HG02938 (cell line): ENCODE data around the gene FARP1.
"Not testable (repeated sequence)": the region's sequence is repeated elsewhere in the genome, so short reads cannot be mapped to it uniquely, and the experiment has no call there.

Experiments used
- ATAC-seq: cut with Tn5 transposase; IDR thresholded peaks from one replicate; pipeline ENCODE4 v1.9.1; 2021; ENCODE audit warnings: mild to moderate bottlenecking, moderate library complexity; ENCODE audit not compliant: unreplicated experiment

Gene FARP1

DNA sequence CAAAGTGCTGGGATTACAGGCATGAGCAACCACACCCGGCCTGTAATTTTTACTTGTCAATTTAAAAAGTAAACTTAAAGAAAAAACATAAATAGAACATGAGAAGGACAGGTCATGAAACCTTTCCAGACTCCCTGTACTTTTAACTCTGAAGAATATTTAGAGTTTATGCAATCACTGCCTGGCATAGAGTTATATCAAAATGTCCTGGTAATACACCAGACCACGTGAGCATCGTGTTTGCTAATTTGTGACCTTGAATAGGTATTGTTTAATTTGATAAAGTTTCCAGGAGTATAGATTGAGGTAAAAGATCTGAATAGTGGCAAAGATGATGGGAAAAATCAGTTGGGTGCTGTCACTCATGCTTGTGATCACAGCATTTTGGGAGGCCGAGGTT, 115.3 kb downstream of the FARP1 start:
- no peak for ATAC-seq

DNA sequence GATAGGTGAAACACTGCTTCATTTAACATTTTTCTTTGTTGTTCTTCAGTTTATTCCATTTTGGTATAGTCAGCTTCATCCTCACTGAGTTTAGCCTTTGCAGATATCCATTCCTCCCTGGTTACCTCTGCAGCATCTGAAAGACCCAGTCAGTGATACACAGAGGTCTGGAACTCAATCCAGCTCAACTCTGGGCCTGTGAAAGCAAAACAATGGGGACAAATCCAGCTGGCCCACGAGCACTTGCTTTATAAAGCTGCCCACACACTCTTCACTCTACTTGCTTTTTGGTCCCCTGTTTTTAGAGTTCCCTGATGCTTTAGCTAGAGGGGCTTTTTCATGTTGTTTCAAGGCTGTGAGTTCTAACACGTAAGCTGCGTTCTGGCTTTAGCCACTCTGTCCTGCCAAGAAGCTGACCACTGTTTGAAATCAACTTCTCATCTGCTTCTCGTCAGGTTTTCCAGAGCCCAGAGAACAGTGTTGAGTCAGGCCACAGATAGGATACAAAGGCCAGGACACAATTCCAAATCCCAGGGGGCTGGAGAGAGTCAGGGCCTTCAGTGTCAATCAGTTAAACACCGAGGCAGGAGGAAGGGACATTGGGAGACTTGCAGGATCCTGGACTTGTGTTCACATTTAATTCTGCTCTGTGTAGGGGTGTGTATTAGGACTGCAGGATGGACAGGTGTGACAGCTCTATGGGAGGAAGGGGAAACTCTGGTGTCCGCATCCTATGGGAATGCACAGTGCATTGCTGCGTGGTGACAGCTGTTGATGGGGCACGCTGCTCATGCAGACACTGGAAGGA, 117.7 kb downstream of the FARP1 start:
- ATAC-seq: no peak

DNA sequence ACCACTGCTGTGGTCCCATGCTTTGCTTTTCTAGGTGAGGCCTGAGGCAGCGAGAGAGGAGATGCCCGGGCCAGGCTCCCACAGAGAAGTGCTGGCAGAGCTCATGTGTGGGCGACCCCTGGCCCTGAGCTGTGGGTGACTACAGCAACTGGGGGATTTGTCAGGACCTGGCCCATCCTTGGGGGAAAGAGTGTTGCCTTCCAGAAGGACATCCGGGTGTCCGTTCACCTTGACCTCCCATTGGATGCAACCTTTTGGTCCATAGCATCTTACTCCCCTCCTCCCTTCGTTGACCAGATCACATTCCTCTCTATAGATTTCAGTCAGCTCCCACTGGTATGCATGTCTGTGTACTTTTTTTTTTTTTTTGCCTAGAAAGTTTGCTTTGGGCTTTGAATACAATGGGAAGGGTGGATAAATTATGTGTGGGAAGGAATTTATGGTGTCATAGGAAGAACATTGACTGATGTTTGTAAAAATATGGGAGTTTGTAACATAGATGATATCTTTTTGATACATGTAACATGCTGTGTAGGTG, 118.3 kb downstream of the FARP1 start:
- ATAC-seq: no peak

DNA sequence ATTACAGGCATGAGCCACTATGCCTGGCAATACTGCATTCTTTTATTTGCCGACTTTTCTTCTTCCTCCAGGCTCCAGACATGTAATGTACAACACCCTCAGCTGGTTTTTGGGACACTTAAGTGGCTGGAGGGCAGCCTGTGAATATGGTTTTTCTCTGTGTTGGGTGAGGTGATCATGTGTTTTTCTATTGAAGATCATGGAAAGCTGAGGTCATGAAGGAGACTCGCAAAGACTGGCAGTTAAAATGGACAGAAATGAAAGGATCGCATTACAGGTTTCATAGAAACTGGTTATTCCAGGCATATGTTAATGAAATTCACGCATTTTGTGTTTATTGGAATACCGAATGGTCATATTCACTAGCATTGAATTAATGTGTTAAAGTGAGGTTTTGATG, 119.4 kb downstream of the FARP1 start:
- ATAC-seq: no peak

DNA sequence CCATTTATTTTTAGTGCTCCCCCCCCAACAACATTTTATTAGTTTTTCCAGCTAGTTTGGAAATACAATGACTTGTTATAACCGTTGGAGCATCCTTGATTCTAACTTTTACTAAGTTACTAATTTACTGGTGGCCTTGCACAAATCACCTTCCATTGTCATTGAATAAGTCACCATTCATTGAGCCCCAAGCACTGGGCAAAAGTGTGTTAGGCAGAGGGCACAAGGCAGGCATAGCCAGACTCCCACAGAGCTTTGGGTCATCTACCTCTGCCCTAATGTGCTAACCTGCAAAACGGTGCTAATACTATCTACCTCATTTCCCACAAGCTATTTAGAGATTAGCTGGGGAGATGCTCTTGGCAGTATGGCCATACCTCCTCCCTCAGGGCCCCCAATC, 120.9 kb downstream of the FARP1 start:
- no peak for ATAC-seq

DNA sequence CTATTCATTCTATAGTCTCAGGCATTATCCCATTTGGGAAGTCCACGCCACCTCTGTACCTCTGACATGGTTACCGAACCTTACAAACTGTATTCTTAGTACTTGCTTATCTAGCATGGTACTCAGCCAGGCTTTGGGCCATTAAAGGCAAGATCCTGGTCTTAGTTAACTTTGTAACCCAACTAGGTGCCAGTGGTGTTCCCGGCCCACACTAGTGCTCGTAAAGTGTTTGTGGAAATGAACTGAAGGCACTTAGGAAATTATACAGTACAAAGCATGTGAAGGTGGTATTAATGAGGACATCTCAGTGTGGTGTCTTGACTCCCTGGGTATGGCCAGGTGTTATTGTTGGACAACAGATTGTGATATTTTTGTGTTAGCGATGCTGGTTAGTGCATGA, 122.0 kb downstream of the FARP1 start:
- ATAC-seq: no peak

DNA sequence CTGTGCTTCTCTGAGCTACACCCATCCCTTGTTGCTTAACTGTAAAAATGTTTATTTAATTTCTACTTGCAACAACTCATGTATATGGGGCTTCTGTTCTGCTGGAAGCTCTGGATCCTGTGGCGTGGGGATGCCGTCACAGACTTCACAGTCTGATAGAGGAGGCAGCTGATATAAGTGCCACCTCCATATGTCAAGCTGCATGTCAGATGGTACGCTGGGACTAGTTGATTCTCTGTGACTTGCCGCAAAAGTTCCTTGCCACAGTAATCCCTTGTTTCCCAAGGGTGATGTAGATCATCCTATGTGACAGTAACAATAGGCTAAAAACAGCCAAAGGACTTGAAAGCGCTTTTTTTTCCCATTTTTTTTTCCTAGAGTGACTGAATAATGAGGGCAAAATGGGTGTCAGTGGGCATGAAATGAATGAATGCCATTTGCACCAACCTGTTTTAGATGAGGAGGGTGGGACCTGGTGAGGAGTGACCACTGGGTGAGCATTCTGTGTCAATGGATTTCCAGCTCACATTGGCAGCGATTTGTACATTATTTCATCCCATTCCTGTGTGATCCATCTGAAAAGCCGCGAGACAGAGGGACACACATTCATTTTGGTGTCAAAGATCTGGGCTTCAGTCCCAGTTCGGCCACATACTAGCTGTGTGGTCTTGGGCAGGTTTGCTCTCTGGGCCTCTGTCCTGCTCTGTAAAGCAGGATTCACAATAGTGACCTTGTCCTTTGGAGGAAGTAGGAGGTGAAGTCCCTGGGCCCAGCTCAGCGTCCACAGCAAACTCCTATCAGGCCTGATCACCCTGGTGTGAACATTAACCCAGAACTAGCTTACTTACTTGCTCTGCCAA, 123.0 kb downstream of the FARP1 start:
- ATAC-seq: no peak

DNA sequence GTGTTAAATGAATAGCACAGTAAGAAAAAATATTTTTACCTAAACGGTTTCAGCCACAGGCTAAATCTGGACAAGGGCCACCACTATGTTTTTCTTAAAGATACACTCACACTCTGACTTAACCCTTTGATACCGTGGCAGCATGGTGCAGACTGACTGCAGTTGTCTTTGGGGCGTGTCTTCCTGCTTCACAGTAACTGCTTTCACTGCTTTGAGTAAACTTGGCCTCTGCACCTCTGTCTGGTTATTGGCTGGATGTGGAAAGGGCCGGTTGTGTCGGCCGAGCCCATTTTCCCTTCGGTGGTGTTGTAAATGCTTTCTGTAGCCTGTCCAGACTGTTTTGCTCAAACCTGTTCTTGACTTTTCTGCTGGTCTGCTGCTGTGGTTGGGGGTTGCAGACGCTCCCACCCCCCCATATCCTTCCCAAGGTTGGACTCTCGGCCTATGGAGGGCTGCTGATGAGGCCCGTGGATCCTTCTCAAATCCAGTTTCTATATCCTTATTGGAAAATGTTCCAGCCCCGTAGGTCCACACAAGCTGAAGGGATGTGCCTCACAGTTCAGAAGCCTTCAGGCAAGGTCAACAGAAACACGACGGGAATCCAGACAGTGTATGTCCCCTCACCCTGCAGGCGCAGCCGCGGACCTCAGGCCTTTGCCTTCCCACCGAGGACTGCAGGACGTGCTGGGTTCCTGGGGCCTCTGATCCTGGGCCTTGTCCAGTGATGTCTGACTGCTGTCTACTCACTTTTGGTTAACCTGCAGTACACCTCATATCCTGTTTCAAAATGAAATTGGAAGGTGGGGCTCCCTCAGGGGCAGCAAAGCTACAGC, 124.4 kb downstream of the FARP1 start:
- ATAC-seq: peak; percentile 92

DNA sequence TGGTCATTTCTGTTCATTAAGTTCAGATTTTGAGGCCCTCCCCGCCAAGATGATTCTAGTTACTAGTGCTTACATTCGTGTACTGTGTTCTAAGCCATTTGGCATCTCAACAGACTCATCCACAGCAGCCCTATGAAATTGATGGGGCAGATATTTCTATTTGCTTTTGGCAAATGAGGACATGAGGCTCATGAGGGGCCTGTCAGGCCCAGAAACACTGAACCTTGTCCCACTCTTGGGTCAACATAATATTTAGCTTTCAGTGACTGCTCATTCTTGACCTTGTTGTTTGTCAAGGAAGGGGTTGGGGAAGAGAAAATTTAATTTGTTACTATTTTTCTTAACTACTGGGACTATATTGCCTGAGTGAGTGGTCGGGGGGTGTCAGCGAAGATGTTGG, 126.5 kb downstream of the FARP1 start:
- ATAC-seq: no peak

DNA sequence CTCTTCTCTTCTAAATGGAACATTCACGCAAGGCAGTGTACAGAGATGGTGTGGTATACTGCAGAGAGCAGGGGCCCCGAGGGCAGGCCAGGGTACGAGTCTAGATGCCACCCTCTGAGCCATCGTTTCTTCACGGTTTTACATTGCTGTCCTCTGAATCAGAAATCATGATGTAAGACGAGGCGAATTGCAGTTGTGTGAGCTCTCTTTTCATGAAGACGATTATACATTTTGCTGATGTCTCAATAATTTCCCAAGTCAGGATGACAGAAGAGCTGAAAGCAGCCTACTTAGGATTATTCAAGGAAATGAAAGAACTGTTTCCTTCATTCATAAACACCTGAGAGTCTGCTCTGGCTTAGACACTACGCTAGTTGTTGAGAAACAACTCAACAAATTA, 127.9 kb downstream of the FARP1 start:
- ATAC-seq: no peak

DNA sequence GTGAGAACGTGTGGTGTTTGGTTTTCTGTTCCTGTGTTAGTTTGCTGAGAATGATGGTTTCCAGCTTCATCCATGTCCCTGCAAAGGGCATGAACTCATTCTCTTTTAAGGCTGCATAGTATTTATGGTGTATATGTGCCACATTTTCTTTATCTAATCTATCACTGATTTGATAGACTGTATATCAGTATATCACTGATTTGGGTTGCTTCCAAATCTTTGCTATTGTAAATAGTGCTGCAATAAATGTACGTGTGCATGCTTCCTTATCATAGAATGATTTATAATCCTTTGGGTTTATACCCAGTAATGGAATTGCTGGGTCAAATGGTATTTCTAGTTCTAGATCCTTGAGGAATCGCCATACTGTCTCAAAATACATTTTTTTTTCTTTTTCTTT, 128.8 kb downstream of the FARP1 start:
- ATAC-seq: not testable (repeated sequence)

DNA sequence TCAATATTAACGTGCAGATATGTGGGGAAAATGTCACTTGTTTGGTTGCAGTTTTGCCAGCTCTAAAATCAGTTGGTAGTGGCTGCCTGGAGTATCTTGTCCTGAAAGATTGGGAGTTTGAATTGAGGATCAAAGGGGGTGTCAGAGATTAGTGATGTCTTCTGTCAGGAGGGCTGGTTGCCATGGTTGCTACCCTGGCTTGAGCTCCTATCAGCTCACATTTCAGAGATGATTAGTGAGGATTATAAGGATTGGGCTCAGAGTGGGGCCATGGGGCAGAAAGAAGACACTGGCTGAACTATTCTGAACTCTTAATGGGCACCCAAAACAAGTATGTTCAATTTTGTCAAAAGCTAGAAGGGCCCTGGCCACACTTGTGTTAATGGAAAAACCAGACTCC, 129.7 kb downstream of the FARP1 start:
- ATAC-seq: no peak

DNA sequence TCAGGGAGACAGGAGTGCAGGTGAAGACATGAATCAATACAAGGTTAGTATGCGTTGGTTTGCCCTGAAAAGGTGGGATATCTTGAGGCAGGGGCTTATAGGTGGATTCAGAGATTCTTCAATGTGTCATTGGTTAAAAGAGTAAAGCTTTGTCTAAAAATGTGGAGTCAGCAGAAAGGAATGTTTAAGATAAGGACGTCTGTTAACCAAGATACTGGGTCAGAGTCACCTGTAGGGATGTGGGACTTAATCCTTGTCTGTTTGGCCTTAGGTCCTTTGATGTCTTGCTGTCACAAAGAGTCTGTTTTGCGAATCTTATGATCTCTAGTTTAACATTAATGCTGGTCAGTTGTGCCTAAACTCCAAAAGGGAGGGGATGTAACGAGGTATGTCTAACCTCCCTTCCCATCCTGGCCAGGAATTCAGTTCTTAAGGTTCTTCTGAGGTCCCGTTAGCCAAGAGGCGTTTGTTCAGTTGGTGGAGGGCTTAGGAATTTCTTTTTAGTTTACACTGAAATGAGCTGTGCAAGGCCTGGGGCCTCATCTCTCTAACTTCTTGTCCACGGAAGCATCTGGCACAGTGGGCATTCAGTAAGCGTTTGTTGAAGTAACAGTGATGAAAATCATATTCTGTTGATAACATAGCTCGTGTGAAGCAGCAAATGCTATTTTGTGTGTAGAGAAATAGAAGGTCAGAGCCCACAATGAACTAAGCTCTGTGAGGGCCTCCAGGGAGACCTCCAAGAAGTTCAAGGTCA, 130.4 kb downstream of the FARP1 start:
- ATAC-seq: no peak

DNA sequence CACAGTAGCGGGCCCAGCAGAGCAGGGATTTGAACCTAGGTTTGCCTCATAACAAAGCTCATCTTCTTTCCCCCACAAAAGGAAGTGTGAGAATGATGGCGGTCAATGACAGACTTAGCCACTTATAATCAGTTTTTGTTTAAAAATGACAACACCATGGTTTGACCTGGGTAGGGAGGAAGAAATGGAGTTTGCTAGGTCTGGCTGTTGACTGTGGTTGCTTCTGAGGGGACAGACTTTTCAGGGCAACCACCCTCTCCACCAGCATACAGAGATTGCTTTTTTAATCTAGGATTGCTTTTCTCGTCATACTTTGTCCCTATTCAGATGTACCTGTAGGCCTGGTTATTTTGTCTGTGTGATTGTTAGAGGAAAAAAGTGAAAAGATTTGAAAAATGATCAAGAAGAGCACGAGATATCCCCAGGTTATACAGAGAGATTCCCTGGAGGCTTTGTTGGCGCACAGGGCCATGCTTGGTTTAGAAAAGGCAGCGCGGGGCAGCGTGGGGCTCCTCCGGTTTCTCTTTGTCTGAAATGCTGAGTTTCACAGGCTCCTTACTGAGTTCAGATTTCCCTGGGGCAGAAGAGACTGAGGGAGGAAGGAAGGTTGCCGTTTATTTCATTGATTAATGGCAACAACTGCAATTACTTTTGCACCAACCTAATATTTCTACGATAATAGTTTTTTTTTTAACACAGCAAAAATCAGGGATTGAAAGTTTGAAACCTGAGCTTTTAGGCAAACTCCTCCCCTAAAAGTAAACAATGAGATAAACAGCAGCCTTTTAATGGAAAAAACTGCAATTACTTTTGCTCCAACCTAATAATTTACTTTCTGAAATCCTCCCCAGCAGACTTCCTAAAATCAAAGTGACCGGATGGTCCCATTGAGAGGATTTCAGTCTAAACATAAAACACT, 131.2 kb downstream of the FARP1 start:
- ATAC-seq: no peak

DNA sequence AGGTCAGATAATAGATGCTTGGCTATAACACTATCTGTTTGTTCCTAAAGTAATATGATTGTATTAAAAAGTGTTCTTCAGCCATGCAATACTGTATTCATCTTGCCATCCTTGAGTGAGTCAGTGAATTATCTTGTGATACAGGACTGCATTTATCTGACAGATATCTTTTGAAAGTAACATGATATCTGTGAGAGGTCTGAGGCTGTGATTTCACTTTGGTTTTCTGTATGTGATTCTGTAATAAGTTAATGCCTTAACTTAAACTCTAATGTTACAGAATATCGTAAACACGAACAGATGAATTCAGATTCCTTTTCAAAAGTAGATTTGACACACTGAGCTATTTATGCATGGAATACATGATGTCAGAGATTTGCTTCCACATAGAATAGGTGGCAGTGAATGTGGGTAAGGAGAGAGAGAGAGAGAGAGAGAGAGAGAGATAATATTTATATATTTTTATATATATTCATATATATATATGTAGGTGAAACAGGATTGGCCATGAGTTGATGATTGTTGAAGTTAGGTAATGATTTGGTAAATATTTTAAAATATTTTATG, 132.1 kb downstream of the FARP1 start:
- no peak for ATAC-seq

DNA sequence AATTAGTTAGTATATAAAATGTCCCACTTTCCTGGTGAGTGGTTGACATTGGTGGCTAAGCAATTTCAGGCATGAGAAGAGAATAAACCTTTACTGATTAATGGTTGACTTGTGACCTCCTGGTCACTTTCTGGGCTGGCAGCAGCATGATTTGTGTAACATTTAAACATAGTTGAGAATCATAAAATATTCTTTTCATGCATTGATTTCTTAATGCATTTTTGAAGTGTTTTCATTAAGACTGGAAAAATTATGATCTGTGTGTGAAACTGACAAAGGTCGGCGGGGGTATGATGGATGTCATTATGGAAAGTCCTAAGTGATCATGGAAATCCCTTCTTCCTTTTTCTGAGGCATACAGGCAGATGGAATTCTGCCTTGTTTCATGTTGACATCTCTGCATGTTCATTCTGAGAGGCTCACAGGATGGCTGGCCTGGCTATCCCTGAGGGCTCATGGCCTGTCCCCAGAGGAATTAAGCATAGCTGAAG, 132.8 kb downstream of the FARP1 start:
- ATAC-seq: no peak

DNA sequence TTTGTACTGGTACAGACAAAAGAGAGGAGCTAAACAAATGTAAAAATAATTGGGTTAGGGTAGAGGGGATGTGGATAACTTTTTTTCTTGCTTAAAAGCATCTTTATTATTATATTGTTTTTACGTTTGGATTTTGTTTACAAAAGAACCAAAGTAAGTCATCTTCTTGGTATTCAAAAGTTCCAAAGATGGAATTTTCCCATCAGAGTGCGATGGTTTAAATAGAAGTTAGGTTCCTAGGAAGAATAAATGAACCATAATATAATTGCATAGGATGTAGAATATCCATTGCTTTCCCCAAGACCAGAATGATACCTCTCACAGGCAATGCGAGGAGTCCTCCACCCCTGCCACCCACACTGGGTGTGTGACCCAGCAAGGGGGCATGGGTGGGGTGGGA, 133.6 kb downstream of the FARP1 start:
- no peak for ATAC-seq

DNA sequence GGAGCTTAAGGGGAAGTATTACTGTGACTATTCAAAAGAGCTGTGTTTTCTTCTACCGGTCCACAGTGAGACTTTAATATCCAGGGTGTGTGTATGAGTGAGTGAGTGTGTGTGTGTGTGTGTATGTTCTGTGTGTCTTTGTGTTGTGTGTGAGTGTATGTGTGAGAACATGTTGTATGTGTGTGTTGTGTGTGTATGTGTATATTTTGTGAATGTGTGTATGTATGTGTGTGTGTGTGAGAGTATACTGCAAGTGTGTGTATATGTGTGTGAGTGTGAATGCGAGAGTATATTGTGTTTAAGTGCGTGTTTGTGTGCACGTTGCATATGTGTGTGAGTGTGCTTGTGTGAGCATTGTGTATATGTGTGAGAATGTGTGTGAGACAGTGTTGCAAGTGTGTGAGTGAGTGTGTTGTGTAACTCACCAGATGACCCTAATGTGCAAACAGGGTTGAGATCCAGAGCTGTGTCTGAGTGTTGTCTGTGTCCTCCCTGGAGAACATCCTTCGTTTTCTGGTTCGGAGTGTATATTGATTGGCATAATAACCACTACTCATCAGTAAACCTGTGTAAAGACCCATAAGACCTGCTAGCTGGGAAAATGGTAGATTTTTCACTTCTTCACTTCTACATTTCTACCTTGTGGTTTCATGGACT, 135.3 kb downstream of the FARP1 start:
- no peak for ATAC-seq
